ENCODE measurements around the gene SHE. TPM values are rescaled to one million over a fixed set of nuclear protein-coding genes. Genes with fewer than 3 reads are reported as not detected.

SHE gene
- total and polyA plus RNA-seq, 4 donors: 3.1 to 7.5 (median 4.7) TPM

DNA sequence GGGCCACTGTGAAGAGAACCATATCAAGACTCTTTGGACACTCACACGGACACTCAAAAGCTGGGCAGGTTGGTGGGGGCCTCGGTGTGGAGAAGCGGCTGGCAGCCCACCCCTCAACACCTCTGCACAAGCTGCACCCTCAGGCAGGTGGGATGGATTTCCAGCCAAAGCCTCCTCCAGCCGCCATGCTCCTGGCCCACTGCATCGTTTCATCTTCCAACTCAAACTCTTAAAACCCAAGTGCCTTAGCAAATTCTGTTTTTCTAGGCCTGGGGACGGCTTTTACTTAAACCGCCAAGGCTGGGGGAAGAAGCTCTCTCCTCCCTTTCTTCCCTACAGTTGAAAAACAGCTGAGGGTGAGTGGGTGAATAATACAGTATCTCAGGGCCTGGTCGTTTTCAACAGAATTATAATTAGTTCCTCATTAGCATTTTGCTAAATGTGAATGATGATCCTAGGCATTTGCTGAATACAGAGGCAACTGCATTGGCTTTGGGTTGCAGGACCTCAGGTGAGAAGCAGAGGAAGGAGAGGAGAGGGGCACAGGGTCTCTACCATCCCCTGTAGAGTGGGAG is 36.5 kb downstream of the SHE start:
- DNase-seq (ENCODE audit: low spot score): no peak
- H3K9ac ChIP-seq (ENCODE audit: low read depth in 1 of 2, low read length in 2 of 2): no peak overlapping the region
- H3K9me3 ChIP-seq (ENCODE audit: control insufficient read depth in 4 of 4, low read length in 3 of 4): no peaks in the 10 kb centered on the region
- H3K4me3 ChIP-seq (ENCODE audit: low read depth in 1 of 3, low read length in 3 of 3): no peak overlapping the region
- TF ChIP-seq ZBTB33 (IDR thresholded peaks at IDR 0.05) (no peak), RAD21 (IDR thresholded peaks at IDR 0.05) (no peak), NR2F2 (IDR thresholded peaks at IDR 0.05) (no peak), JUND (IDR thresholded peaks at IDR 0.05) (no peak), HNF4A (conservative IDR thresholded peaks at IDR 0.05) (no peak), YY1 (IDR thresholded peaks at IDR 0.05) (no peak), FOXA2 (IDR thresholded peaks at IDR 0.05) (no peak), REST (IDR thresholded peaks at IDR 0.05) (no peak), EGR1 (IDR thresholded peaks at IDR 0.05; ENCODE audit: low read depth in 2 of 2) (no peak)
- TF ChIP-seq, protein P1, sequence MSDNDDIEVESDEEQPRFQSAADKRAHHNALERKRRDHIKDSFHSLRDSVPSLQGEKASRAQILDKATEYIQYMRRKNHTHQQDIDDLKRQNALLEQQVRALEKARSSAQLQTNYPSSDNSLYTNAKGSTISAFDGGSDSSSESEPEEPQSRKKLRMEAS (IDR thresholded peaks at IDR 0.05): no peak
- H3K27me3 ChIP-seq (ENCODE audit: control insufficient read depth in 4 of 4, insufficient read depth in 4 of 4, low read length in 3 of 4): no peaks in the 10 kb centered on the region
- peaks cover 17 to 44% (median 28%) of the 10 kb centered on the region in 4 donors for H3K36me3 ChIP-seq (ENCODE audit: control insufficient read depth in 4 of 4, insufficient read depth in 3 of 4, low read depth in 1 of 4, low read length in 3 of 4)
- H3K4me1 ChIP-seq (ENCODE audit: control insufficient read depth in 4 of 4, insufficient read depth in 4 of 4, low read length in 3 of 4): peaks cover 0 to 18% (median 7%) of the 10 kb centered on the region in 4 donors
- WGBS: 86% methylated on average over 8 of the region's 8 CpGs
- H3K27ac ChIP-seq (ENCODE audit: low read depth in 1 of 2, low read length in 2 of 2): no peak overlapping the region

DNA sequence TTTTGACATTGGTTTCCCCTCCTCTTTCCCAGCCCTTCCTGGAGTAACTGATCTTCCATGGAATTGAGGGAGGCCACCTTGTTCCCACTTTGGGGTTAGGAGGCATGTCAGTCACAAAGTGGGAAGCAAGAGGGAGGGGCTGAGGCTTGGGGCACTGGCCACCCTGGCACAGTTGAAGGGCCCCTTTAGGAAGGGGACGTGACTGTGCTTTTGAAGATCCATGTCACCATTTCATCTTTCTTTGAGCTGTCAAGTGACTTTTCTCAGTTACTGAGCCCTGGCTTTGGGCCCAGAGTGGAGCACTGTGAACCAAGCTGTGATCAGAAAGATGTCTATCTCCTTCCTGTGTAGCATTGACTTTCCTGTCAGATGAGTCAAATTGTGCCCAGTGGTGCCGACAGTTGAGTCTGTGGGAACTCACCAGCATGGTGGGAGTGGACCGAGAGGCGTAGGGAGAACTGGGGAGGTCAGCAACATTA is 38.7 kb downstream of the SHE start:
- 71% methylated on average over 4 of the region's 4 CpGs for WGBS
- no peak overlapping the region for H3K4me3 ChIP-seq (ENCODE audit: low read depth in 1 of 3, low read length in 3 of 3)
- peaks cover 21 to 58% (median 44%) of the 10 kb centered on the region in 4 donors for H3K36me3 ChIP-seq (ENCODE audit: control insufficient read depth in 4 of 4, insufficient read depth in 3 of 4, low read depth in 1 of 4, low read length in 3 of 4)
- no peak overlapping the region for H3K9ac ChIP-seq (ENCODE audit: low read depth in 1 of 2, low read length in 2 of 2)
- no peaks in the 10 kb centered on the region for H3K9me3 ChIP-seq (ENCODE audit: control insufficient read depth in 4 of 4, low read length in 3 of 4)
- no peaks in the 10 kb centered on the region for H3K27me3 ChIP-seq (ENCODE audit: control insufficient read depth in 4 of 4, insufficient read depth in 4 of 4, low read length in 3 of 4)
- H3K27ac ChIP-seq (ENCODE audit: low read depth in 1 of 2, low read length in 2 of 2): no peak overlapping the region
- H3K4me1 ChIP-seq (ENCODE audit: control insufficient read depth in 4 of 4, insufficient read depth in 4 of 4, low read length in 3 of 4): peaks cover 0 to 12% (median 3%) of the 10 kb centered on the region in 4 donors
- no peak for TF ChIP-seq REST (IDR thresholded peaks at IDR 0.05)
- TF ChIP-seq SP1 (IDR thresholded peaks at IDR 0.05): no peak
- no peak for TF ChIP-seq GABPA (IDR thresholded peaks at IDR 0.05 in 1 of 2, conservative IDR thresholded peaks at IDR 0.05 in 1 of 2)
- TF ChIP-seq, protein P2, sequence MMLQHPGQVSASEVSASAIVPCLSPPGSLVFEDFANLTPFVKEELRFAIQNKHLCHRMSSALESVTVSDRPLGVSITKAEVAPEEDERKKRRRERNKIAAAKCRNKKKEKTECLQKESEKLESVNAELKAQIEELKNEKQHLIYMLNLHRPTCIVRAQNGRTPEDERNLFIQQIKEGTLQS (IDR thresholded peaks at IDR 0.05): no peak
- TF ChIP-seq NR2F2 (IDR thresholded peaks at IDR 0.05): no peak
- TF ChIP-seq HNF4A (conservative IDR thresholded peaks at IDR 0.05): no peak
- TF ChIP-seq FOXA1 (IDR thresholded peaks at IDR 0.05): no peak
- no peak for TF ChIP-seq RXRA (IDR thresholded peaks at IDR 0.05)
- DNase-seq (ENCODE audit: low spot score): no peak

Data from liver (tissue), 9 donors.